ENCODE measurements around the gene ZNF543. TPM values are rescaled to one million over a fixed set of nuclear protein-coding genes. Genes with fewer than 3 reads are reported as not detected.

Gene ZNF543
- total RNA-seq, 4 donors from 2014 or later = 1.4 to 9.7 (median 4.3) TPM

- no peaks in the 10 kb centered on the region for H3K27me3 ChIP-seq
- TF ChIP-seq EP300 (IDR thresholded peaks at IDR 0.05; ENCODE audit: low read depth) (no peak), POLR2A (IDR thresholded peaks at IDR 0.05) (no peak), POLR2AphosphoS5 (IDR thresholded peaks at IDR 0.05) (no peak)
- TF ChIP-seq, protein P1, sequence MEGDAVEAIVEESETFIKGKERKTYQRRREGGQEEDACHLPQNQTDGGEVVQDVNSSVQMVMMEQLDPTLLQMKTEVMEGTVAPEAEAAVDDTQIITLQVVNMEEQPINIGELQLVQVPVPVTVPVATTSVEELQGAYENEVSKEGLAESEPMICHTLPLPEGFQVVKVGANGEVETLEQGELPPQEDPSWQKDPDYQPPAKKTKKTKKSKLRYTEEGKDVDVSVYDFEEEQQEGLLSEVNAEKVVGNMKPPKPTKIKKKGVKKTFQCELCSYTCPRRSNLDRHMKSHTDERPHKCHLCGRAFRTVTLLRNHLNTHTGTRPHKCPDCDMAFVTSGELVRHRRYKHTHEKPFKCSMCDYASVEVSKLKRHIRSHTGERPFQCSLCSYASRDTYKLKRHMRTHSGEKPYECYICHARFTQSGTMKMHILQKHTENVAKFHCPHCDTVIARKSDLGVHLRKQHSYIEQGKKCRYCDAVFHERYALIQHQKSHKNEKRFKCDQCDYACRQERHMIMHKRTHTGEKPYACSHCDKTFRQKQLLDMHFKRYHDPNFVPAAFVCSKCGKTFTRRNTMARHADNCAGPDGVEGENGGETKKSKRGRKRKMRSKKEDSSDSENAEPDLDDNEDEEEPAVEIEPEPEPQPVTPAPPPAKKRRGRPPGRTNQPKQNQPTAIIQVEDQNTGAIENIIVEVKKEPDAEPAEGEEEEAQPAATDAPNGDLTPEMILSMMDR (IDR thresholded peaks at IDR 0.05) = no peak
- peaks cover 8 to 19% (median 12%) of the 10 kb centered on the region in 4 donors for H3K4me1 ChIP-seq
- in situ Hi-C loops (cut with MboI; ENCODE audit: low pct_ligation_motif_present in 1 of 4, low pct_unique_long_range_greater_than_20kb in 1 of 4, low sequenced_read_pairs in 3 of 4) = no loop called here
- peak overlapping the region in 2 of 4 donors; percentile 75 to 90 for H3K27ac ChIP-seq
- intact Hi-C loops (cut with DNase I; ENCODE audit: low total_unique reads) = no loop called here
- WGBS, 2 donors (ENCODE audit: low coverage in 1 of 2) = 30 to 43% methylated on average over 2 to 7 of the region's 7 CpGs
- H3K9me3 ChIP-seq = peaks cover 11 to 26% of the 10 kb centered on the region in 2 donors
- H3K4me3 ChIP-seq = peak overlapping the region; percentile 71 to 84 (median 80)
- DNase-seq = no peak
- peaks cover 2 to 30% (median 20%) of the 10 kb centered on the region in 4 donors for H3K36me3 ChIP-seq
Observed at GRCh38 chr19:57351867-57352266, 31.6 kb downstream of the ZNF543 start.

- H3K4me1 ChIP-seq = peaks cover 8 to 15% (median 11%) of the 10 kb centered on the region in 4 donors
- TF ChIP-seq EP300 (IDR thresholded peaks at IDR 0.05; ENCODE audit: low read depth) (no peak), POLR2AphosphoS5 (IDR thresholded peaks at IDR 0.05) (no peak), POLR2A (IDR thresholded peaks at IDR 0.05) (no peak)
- TF ChIP-seq, protein P1 (IDR thresholded peaks at IDR 0.05) = no peak
- H3K4me3 ChIP-seq = no peak overlapping the region
- peaks cover 18 to 52% of the 10 kb centered on the region in 2 donors for H3K9me3 ChIP-seq
- in situ Hi-C loops (cut with MboI; ENCODE audit: low pct_ligation_motif_present in 1 of 4, low pct_unique_long_range_greater_than_20kb in 1 of 4, low sequenced_read_pairs in 3 of 4) (no loop called here), intact Hi-C loops (cut with DNase I; ENCODE audit: low total_unique reads) (no loop called here)
- 95% methylated on average over 4 of the region's 4 CpGs; no CpG with 5 or more reads in 1 of the 2 donors for WGBS, 2 donors (ENCODE audit: low coverage in 1 of 2)
- H3K36me3 ChIP-seq = peaks cover 2 to 53% (median 23%) of the 10 kb centered on the region in 4 donors
- H3K27me3 ChIP-seq = no peaks in the 10 kb centered on the region
- H3K27ac ChIP-seq = no peak overlapping the region
- no peak for DNase-seq
Observed at GRCh38 chr19:57355916-57356315, 35.6 kb downstream of the ZNF543 start.

DNA sequence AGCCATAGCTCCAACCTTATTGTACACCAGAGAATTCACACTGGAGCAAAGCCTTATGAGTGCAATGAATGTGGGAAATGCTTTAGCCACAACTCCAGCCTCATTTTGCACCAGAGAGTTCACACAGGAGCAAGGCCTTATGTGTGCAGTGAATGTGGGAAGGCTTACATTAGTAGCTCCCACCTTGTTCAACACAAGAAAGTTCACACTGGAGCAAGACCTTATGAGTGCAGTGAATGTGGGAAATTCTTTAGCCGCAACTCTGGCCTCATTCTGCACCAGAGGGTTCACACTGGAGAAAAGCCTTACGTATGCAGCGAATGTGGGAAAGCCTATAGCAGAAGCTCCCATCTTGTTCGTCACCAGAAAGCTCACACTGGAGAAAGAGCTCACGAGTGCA, 37.1 kb downstream of the ZNF543 start:
- H3K9me3 ChIP-seq = peaks cover 18 to 63% of the 10 kb centered on the region in 2 donors
- H3K27me3 ChIP-seq = no peaks in the 10 kb centered on the region

DNA sequence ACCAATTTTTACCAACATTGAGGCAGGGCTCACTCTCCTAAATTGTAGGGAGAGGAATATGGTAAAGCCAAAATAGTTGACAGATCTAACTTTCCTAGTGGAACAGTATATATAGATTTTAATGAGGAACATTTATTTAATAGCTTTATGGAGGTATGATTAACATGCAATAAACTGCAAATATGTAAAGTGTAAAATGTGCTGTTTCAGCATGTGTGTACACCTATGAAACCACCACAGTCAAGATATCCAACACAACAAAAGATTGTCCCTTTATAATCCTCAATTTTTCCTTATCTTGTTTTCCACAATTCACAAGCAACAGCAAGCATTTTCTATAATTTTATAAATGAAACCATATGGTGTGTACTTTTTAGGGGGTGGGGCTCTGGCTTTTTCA, 39.0 kb downstream of the ZNF543 start:
- peaks cover 0 to 49% (median 21%) of the 10 kb centered on the region in 4 donors for H3K36me3 ChIP-seq
- H3K9me3 ChIP-seq = peaks cover 18 to 62% of the 10 kb centered on the region in 2 donors

More for the DNA sequence above, 37.1 kb downstream of the ZNF543 start:
- TF ChIP-seq POLR2A (IDR thresholded peaks at IDR 0.05) = no peak
- TF ChIP-seq, protein P1 (IDR thresholded peaks at IDR 0.05) = no peak
- TF ChIP-seq POLR2AphosphoS5 (IDR thresholded peaks at IDR 0.05) = no peak
- no peak for TF ChIP-seq EP300 (IDR thresholded peaks at IDR 0.05; ENCODE audit: low read depth)
- intact Hi-C loops (cut with DNase I; ENCODE audit: low total_unique reads) (no loop called here), in situ Hi-C loops (cut with MboI; ENCODE audit: low pct_ligation_motif_present in 1 of 4, low pct_unique_long_range_greater_than_20kb in 1 of 4, low sequenced_read_pairs in 3 of 4) (no loop called here)
- no peak overlapping the region for H3K27ac ChIP-seq
- H3K4me1 ChIP-seq = peaks cover under 1 to 8% (median 5%) of the 10 kb centered on the region in 4 donors
- 92 to 96% methylated on average over 5 of the region's 5 CpGs for WGBS, 2 donors (ENCODE audit: low coverage in 1 of 2)
- H3K4me3 ChIP-seq = no peak overlapping the region
- H3K36me3 ChIP-seq = peaks cover 2 to 53% (median 23%) of the 10 kb centered on the region in 4 donors
- no peak for DNase-seq

More for the DNA sequence above, 39.0 kb downstream of the ZNF543 start:
- no peak for TF ChIP-seq EP300 (IDR thresholded peaks at IDR 0.05; ENCODE audit: low read depth)
- no peak for TF ChIP-seq POLR2AphosphoS5 (IDR thresholded peaks at IDR 0.05)
- no peak for TF ChIP-seq POLR2A (IDR thresholded peaks at IDR 0.05)
- TF ChIP-seq, protein P1 (IDR thresholded peaks at IDR 0.05) = no peak
- Histone ChIP-seq H3K27ac (no peak overlapping the region), H3K27me3 (no peaks in the 10 kb centered on the region), H3K4me1 (peaks cover 0 to 12% (median 10%) of the 10 kb centered on the region in 4 donors), H3K4me3 (no peak overlapping the region)
- intact Hi-C loops (cut with DNase I; ENCODE audit: low total_unique reads) = no loop called here
- in situ Hi-C loops (cut with MboI; ENCODE audit: low pct_ligation_motif_present in 1 of 4, low pct_unique_long_range_greater_than_20kb in 1 of 4, low sequenced_read_pairs in 3 of 4) = no loop called here
- DNase-seq = no peak
